Keratinocyte (primary cell): ENCODE results near the gene HCN3. TPM values are rescaled to one million over a fixed set of nuclear protein-coding genes. Genes with fewer than 3 reads are reported as not detected.

Experiments
- DNase-seq: peaks from one replicate; pipeline ENCODE4 v3.0.0-alpha.2; 2011; ENCODE audit warnings: low read depth, missing footprints, low spot score
- FAIRE-seq: peaks from 2 replicates; lab custom pipeline; 2011; peaks lifted over from hg19 to GRCh38; lab: Jason Lieb, UNC
- H2AFZ ChIP-seq: 2 replicates; pipeline ENCODE4 v1.6.0; 2012; ENCODE audit warnings: low read length, control low read depth, inconsistent platforms; ENCODE audit not compliant: control insufficient read depth
- H3K27ac ChIP-seq: 2 replicates; pipeline ENCODE4 v1.5.1; 2011; ENCODE audit warnings: low read length; ENCODE audit not compliant: control insufficient read depth, insufficient read depth
- H3K27me3 ChIP-seq: 3 replicates; pipeline ENCODE4 v1.6.0; 2011; ENCODE audit warnings: low read length; ENCODE audit not compliant: control insufficient read depth, insufficient read depth; ENCODE audit errors: extremely low read depth
- H3K36me3 ChIP-seq, 2 experiments: 2 replicates in 1 of 2; 3 replicates in 1 of 2; pipeline ENCODE4 v1.5.1; 2011; ENCODE audit warnings: low read length in 2 of 2, mild to moderate bottlenecking in 1 of 2; ENCODE audit not compliant: control insufficient read depth in 2 of 2, insufficient read depth in 2 of 2; ENCODE audit errors: extremely low read depth in 1 of 2
- H3K4me1 ChIP-seq: 3 replicates; pipeline ENCODE4 v1.5.1; 2011; ENCODE audit warnings: low read length; ENCODE audit not compliant: control insufficient read depth, insufficient read depth; ENCODE audit errors: extremely low read depth
- H3K4me2 ChIP-seq: 3 replicates; pipeline ENCODE4 v1.6.0; 2011; ENCODE audit warnings: low read depth, low read length; ENCODE audit not compliant: control insufficient read depth, insufficient read depth; ENCODE audit errors: extremely low read depth
- H3K4me3 ChIP-seq, 3 experiments: fragments of 200-600 bp in 1 of 3; sonication (generic) in 1 of 3; 2 replicates in 2 of 3; 3 replicates in 1 of 3; pipeline ENCODE4 v1.5.1; 2011 to 2016; ENCODE audit warnings: low read length in 3 of 3, mild to moderate bottlenecking in 3 of 3, control low read depth in 2 of 3, inconsistent platforms in 1 of 3, low read depth in 1 of 3, mixed read lengths in 1 of 3, mixed run types in 1 of 3, moderate library complexity in 1 of 3; ENCODE audit not compliant: control insufficient read depth in 2 of 3, insufficient read depth in 2 of 3; ENCODE audit errors: extremely low read depth in 1 of 3
- H3K79me2 ChIP-seq: 2 replicates; pipeline ENCODE4 v1.6.0; 2012; ENCODE audit warnings: low read length; ENCODE audit not compliant: control insufficient read depth, insufficient read depth
- H3K9ac ChIP-seq: 3 replicates; pipeline ENCODE4 v1.6.0; 2011; ENCODE audit warnings: low read length; ENCODE audit not compliant: control insufficient read depth, insufficient read depth; ENCODE audit errors: extremely low read depth
- H3K9me1 ChIP-seq: 3 replicates; pipeline ENCODE4 v1.6.0; 2011; ENCODE audit warnings: low read length; ENCODE audit not compliant: control insufficient read depth, insufficient read depth; ENCODE audit errors: extremely low read depth
- H3K9me3 ChIP-seq: 2 replicates; pipeline ENCODE4 v1.5.1; 2012; ENCODE audit warnings: low read depth, low read length; ENCODE audit not compliant: control insufficient read depth
- H4K20me1 ChIP-seq: 3 replicates; pipeline ENCODE4 v1.6.0; 2011; ENCODE audit warnings: low read length; ENCODE audit not compliant: control insufficient read depth, insufficient read depth; ENCODE audit errors: extremely low read depth
- CTCF ChIP-seq, 3 experiments: IDR thresholded peaks in 1 of 3; conservative IDR thresholded peaks in 1 of 3; optimal IDR thresholded peaks in 1 of 3; 2 replicates in 2 of 3; 3 replicates in 1 of 3; pipeline versions ENCODE3 to v1.5.1; 2011; ENCODE audit warnings: low read length in 3 of 3, mild to moderate bottlenecking in 3 of 3, moderate library complexity in 2 of 3, control low read depth in 1 of 3, inconsistent platforms in 1 of 3; ENCODE audit not compliant: insufficient read depth in 2 of 3; ENCODE audit errors: extremely low read depth in 1 of 3
- EZH2 ChIP-seq: IDR thresholded peaks from one replicate; pipeline ENCODE4 v1.6.1; 2012; ENCODE audit warnings: inconsistent platforms, mild to moderate bottlenecking, low read length, moderate library complexity
- dilution Hi-C: fragments of 300-500 bp; cut with MboI; formaldehyde crosslinking; loops from one replicate; pipeline ENCODE4 v1.7.0; 2020; ENCODE audit warnings: low sequenced_read_pairs; ENCODE audit not compliant: extremely low pct_ligation_motif_present
- polyA plus RNA-seq, 5 experiments: library from polyadenylated mRNA; depleted of rRNA in 3 of 5; stranded (reverse) in 3 of 5; stranded (forward) in 1 of 5; unstranded in 1 of 5; fragments of >200 nt; gene quantifications; 1 replicate in 1 of 5; 2 replicates in 3 of 5; 3 replicates in 1 of 5; pipeline versions ENCODE4 v1.2.1 to v1.2.3, GENCODE V29; 2011 to 2012; ENCODE audit warnings: missing spikeins in 2 of 5, low read depth in 1 of 5, low replicate concordance in 1 of 5

Gene HCN3
- polyA plus RNA-seq, 1 donor (not counting 4 experiments of a cell fraction or from before 2014, with no cell fraction given) = 3.0 TPM

DNA sequence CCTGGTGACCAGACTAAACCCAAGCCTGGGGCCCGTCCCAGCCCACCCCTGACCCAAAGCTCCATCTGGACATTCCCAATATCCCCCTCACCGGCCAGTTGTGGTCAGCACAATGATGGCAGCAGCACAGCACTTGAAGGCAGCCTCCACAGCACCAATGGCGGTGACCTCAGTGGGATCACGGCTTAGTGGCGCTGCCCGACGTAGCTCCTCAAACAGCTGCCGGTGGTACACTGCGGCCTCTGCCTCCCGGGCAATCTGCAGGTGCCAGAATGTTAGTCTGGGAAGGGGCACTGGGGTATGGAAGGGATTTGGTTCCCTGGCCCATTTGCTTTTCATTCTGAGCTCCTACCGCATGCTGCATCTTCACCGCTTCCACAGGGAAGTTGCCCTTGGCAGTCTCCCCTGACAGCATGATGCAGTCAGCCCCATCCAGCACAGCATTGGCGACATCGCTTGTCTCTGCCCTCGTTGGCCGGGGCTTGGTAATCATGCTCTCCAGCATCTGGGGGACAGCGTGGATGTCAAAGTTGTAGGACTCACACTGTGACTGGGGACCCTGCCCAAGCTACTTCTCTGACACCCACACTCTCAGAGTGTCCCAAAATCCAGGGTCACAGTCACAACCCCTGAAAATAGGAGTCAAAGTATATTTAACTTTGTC, 16.0 kb downstream of the HCN3 start:
- H3K9ac ChIP-seq = no peak overlapping the region

DNA sequence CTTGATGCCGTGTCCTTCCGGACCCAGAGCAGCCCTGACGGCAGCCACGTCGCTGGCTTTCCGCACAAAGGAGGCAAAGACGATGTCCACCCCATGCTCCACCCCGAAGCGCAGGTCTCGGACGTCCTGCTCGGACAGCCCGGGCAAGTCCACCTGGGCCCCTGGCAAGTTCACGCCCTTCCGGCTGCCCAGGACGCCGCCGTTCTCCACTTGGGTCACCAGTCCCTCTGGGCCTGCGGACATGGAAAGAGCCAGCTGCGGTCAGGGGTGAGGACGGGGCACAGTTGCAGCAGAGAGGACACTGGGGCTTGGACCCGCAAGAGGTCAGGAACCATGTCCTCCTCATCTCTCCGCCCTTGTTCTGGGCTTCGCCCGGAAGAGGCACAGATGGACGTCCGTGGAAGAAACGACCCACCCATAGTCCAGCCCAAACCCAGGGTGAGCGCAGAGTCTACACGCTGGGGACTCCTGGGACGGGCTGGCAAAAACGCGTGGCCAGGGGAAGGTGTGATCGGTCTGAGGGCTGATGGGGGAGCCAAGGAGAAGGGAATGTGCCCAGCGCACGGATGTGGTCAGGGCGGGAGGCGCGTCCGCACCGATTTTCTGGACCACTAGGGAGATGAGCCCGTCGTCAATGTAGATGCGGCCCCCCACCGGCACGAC, 17.4 kb downstream of the HCN3 start:
- H3K9me1 ChIP-seq = no peaks in the 10 kb centered on the region
- DNase-seq (no peak), FAIRE-seq (no peak)
- no peaks in the 10 kb centered on the region for H4K20me1 ChIP-seq
- no peak overlapping the region for H3K9ac ChIP-seq
- H3K4me2 ChIP-seq = no peak overlapping the region
- peaks cover 12% of the 10 kb centered on the region for H3K4me1 ChIP-seq
- no peaks in the 10 kb centered on the region for H3K9me3 ChIP-seq
- H3K27me3 ChIP-seq = peaks cover 18% of the 10 kb centered on the region
- H2AFZ ChIP-seq = no peak overlapping the region
- H3K36me3 ChIP-seq = no peaks in the 10 kb centered on the region
- dilution Hi-C loops = no loop called here
- no peak overlapping the region for H3K27ac ChIP-seq
- no peak overlapping the region for H3K4me3 ChIP-seq
- TF ChIP-seq EZH2 = no peak
- TF ChIP-seq CTCF (optimal IDR thresholded peaks at IDR 0.05 in 1 of 3, IDR thresholded peaks at IDR 0.05 in 1 of 3, conservative IDR thresholded peaks at IDR 0.05 in 1 of 3; ENCODE audit: extremely low read depth in 1 of 3, insufficient read depth in 2 of 3, low read length in 3 of 3) = no peak
- no peaks in the 10 kb centered on the region for H3K79me2 ChIP-seq

More for the DNA sequence above, 16.0 kb downstream of the HCN3 start:
- Histone ChIP-seq H3K4me3 (no peak overlapping the region), H4K20me1 (no peaks in the 10 kb centered on the region), H3K9me3 (no peaks in the 10 kb centered on the region), H3K4me2 (no peak overlapping the region), H3K79me2 (no peaks in the 10 kb centered on the region), H3K27ac (no peak overlapping the region), H3K27me3 (peaks cover 18% of the 10 kb centered on the region), H3K9me1 (no peaks in the 10 kb centered on the region), H3K36me3 (no peaks in the 10 kb centered on the region), H3K4me1 (peaks cover 12% of the 10 kb centered on the region), H2AFZ (no peak overlapping the region)
- TF ChIP-seq CTCF (optimal IDR thresholded peaks at IDR 0.05 in 1 of 3, IDR thresholded peaks at IDR 0.05 in 1 of 3, conservative IDR thresholded peaks at IDR 0.05 in 1 of 3; ENCODE audit: extremely low read depth in 1 of 3, insufficient read depth in 2 of 3, low read length in 3 of 3) = no peak
- TF ChIP-seq EZH2 = no peak
- FAIRE-seq = no peak
- dilution Hi-C loops = no loop called here
- no peak for DNase-seq
